Adipose tissue (tissue), 3 donors: ENCODE data around the gene ERFL. TPM values are rescaled to one million over a fixed set of nuclear protein-coding genes. Genes with fewer than 3 reads are reported as not detected.

Experiments used
- polyA plus RNA-seq, 3 donors: library from polyadenylated mRNA; stranded (reverse); fragments of 200-250 nt; gene quantifications; one replicate each; pipeline ENCODE4 v1.2.3, GENCODE V29; 2013
- donor health status: healthy with polysubstance abuse.
- donor health status: Bipolar disorder and iron deficiency.
- donor health status: healthy.

ERFL gene
- polyA plus RNA-seq, 3 donors = 0.12 to 0.24 TPM; not detected in 1

Other genes starting within 250 kb of the ERFL start
- under 1 TPM; 0.22 to 0.40 (median 0.23) TPM for gene CEACAM7, start 240.2 kb downstream of the ERFL start, polyA plus RNA-seq
- gene CEACAM5, start 219.8 kb downstream of the ERFL start, polyA plus RNA-seq = under 1 TPM; 0.07 to 0.90 (median 0.56) TPM
- gene CEACAM6, start 172.9 kb downstream of the ERFL start, polyA plus RNA-seq = 1 to 10 TPM in 1 of 3 donors, under 1 TPM in 2; 0.33 to 3.2 (median 0.56) TPM
- 1 to 10 TPM in 2 of 3 donors, under 1 TPM in 1; 0.07 to 2.0 (median 1.5) TPM for gene CEACAM3, start 131.9 kb downstream of the ERFL start, polyA plus RNA-seq
- not detected for gene LYPD4, start 83.8 kb downstream of the ERFL start, polyA plus RNA-seq
- gene DMRTC2, start 83.4 kb downstream of the ERFL start, polyA plus RNA-seq = not detected
- 1,000 to 10,000 TPM; 1,592 to 2,502 (median 1,675) TPM for gene RPS19, start 68.2 kb downstream of the ERFL start, polyA plus RNA-seq
- gene CD79A, start 51.2 kb downstream of the ERFL start, polyA plus RNA-seq = 1 to 10 TPM in 2 of 3 donors, not detected in 1; 1.8 to 3.0 TPM
- gene ARHGEF1, start 45.3 kb downstream of the ERFL start, polyA plus RNA-seq = 100 to 1,000 TPM in 1 of 3 donors, 10 to 100 TPM in 2; 39.4 to 131 (median 89.0) TPM
- gene RABAC1, start 30.9 kb upstream of the ERFL start, polyA plus RNA-seq = 100 to 1,000 TPM; 131 to 208 (median 149) TPM
- under 1 TPM in 2 of 3 donors, not detected in 1; 0.21 to 0.34 TPM for gene ATP1A3, start 65.8 kb upstream of the ERFL start, polyA plus RNA-seq
- 1 to 10 TPM in 1 of 3 donors, under 1 TPM in 2; 0.51 to 1.2 (median 0.79) TPM for gene GRIK5, start 141.8 kb upstream of the ERFL start, polyA plus RNA-seq
- 1 to 10 TPM; 4.2 to 8.0 (median 5.3) TPM for gene ZNF574, start 147.7 kb upstream of the ERFL start, polyA plus RNA-seq
- 1 to 10 TPM in 1 of 3 donors, under 1 TPM in 2; 0.67 to 1.2 (median 0.83) TPM for gene POU2F2, start 204.0 kb upstream of the ERFL start, polyA plus RNA-seq